GM18511 (cell line): ENCODE data around the gene TRRAP.
"Not testable (repeated sequence)": the region's sequence is repeated elsewhere in the genome, so short reads cannot be mapped to it uniquely, and the experiment has no call there.

Source experiments
- ATAC-seq: cut with Tn5 transposase; IDR thresholded peaks from one replicate; pipeline ENCODE4 v1.9.1; 2021; ENCODE audit warnings: mild to moderate bottlenecking, moderate library complexity; ENCODE audit not compliant: unreplicated experiment

The TRRAP gene

GRCh38 chr7:98878365-98879197, at the start of gene TRRAP:
Gene TRRAP (plus strand): TSS chr7:98878532. CDS start chr7:98881151, 2,619 bp downstream.
- peak; percentile 70 for ATAC-seq

- ATAC-seq: no peak
Measured at GRCh38 chr7:98830972-98831548, 47.3 kb upstream of the TRRAP start.

GRCh38 chr7:98831641-98832221, 46.6 kb upstream of the TRRAP start:
- no peak for ATAC-seq

GRCh38 chr7:98833022-98833421, 45.3 kb upstream of the TRRAP start:
- ATAC-seq: no peak

- no peak for ATAC-seq
Measured at GRCh38 chr7:98834949-98835348, 43.4 kb upstream of the TRRAP start.

GRCh38 chr7:98836811-98837629, 41.3 kb upstream of the TRRAP start:
- no peak for ATAC-seq

GRCh38 chr7:98837630-98837972, 40.7 kb upstream of the TRRAP start:
- ATAC-seq: no peak

GRCh38 chr7:98840096-98840495, 38.2 kb upstream of the TRRAP start:
- ATAC-seq: no peak

GRCh38 chr7:98840722-98841121, 37.6 kb upstream of the TRRAP start:
- no peak for ATAC-seq

GRCh38 chr7:98841179-98841997, 36.9 kb upstream of the TRRAP start:
- ATAC-seq: no peak

- not testable (repeated sequence) for ATAC-seq
Measured at GRCh38 chr7:98842552-98842951, 35.8 kb upstream of the TRRAP start.

- no peak for ATAC-seq
Measured at GRCh38 chr7:98848918-98849317, 29.4 kb upstream of the TRRAP start.

- no peak for ATAC-seq
Measured at GRCh38 chr7:98852826-98853225, 25.5 kb upstream of the TRRAP start.

GRCh38 chr7:98855610-98856422, 22.5 kb upstream of the TRRAP start:
- no peak for ATAC-seq

GRCh38 chr7:98860071-98860470, 18.3 kb upstream of the TRRAP start:
- ATAC-seq: no peak

GRCh38 chr7:98862203-98862602, 16.1 kb upstream of the TRRAP start:
- no peak for ATAC-seq

GRCh38 chr7:98862716-98863420, 15.5 kb upstream of the TRRAP start:
- no peak for ATAC-seq

GRCh38 chr7:98863601-98864000, 14.7 kb upstream of the TRRAP start:
- ATAC-seq: no peak
